ENCODE data around the gene FRMD5.
A peak's percentile ranks its signal among the peaks of the same experiment; 100 is the strongest.
"Not testable (repeated sequence)": the region's sequence is repeated elsewhere in the genome, so short reads cannot be mapped to it uniquely, and the experiment has no call there.

FRMD5 gene

DNA sequence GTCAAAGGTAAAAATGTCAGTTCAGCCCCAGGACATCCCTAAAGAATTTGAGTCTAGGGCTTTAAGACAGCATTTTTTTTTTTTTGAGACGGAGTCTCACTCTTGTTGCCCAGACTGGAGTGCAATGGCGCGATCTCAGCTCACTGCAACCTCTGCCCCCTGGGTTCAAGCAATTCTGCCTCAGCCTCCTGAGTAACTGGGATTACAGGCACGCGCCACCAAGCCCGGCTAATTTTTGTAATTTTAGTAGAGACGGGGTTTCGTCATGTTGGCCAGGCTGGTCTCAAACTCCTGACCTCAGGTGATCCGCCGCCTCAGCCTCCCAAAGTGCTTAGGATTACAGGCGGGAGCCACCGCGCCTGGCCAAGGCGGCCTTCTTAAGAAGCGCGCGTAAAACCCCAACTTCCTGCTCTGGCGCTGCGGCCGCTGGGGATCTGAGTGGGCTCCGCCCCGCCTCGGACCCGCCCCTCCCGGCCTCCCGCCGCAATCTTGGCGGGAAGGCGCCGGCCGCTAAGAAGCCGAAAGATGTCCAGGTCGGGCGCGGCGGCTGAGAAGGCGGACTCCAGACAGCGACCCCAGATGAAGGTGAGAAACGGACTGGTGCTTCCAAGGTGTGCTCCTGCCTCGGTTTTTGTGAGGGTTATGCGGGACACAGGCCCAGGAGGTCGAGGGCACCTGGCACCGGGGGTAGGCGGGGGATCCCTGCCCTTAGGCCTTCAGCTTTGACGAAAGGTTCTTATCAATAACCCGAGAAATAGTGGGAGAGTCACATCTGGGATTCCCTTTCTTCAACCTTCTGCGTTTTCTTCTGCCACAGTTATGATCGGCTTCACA is 368.3 kb downstream of the FRMD5 start, which contains the start of gene WDR76:
WDR76 (plus strand) TSS at position 495 of the 834 bp plus-strand sequence; CDS start at position 526, 31 bp downstream.
- Mint-ChIP-seq H3K27me3 (ENCODE audit: low read depth) (no peaks in the 10 kb centered on the region), H3K27ac (peak within 1 kb of the TSS; percentile 90), H3K4me3 (peak within 1 kb of the TSS; percentile 90), H3K4me1 (ENCODE audit: low read depth) (peaks cover 33% of the 10 kb centered on the region), H3K36me3 (ENCODE audit: low read depth) (peaks cover 22% of the 10 kb centered on the region), H3K9me3 (no peaks in the 10 kb centered on the region)

DNA sequence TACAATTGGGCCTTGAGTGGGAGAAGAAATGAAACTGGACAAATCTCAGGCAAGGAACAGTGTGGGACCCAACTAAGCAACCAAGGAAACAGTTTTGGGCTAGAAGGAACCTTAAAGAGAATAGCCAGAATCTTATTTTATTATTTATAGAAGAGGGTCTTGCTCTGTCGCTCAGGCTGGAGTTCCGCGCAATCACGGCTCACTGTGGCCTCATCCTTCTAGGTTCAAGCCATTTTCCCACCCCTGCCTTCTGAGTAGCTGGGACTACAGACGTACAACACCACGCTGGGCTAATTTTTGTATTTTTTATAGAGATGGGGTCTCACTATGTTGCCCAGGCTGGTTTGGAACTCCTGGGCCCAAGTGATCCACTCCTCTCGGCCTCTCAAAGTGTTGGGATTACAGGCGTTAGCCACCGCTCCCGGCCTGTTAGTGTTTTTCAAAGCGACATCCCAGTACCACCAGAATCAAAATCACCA is 369.0 kb downstream of the FRMD5 start:
- no peaks in the 10 kb centered on the region for H3K9me3 Mint-ChIP-seq
- peak overlapping the region; percentile 90 for H3K27ac Mint-ChIP-seq
- peaks cover 20% of the 10 kb centered on the region for H3K36me3 Mint-ChIP-seq (ENCODE audit: low read depth)
- peak overlapping the region; percentile 50 for H3K4me3 Mint-ChIP-seq
- no peaks in the 10 kb centered on the region for H3K27me3 Mint-ChIP-seq (ENCODE audit: low read depth)
- H3K4me1 Mint-ChIP-seq (ENCODE audit: low read depth) = peaks cover 36% of the 10 kb centered on the region

DNA sequence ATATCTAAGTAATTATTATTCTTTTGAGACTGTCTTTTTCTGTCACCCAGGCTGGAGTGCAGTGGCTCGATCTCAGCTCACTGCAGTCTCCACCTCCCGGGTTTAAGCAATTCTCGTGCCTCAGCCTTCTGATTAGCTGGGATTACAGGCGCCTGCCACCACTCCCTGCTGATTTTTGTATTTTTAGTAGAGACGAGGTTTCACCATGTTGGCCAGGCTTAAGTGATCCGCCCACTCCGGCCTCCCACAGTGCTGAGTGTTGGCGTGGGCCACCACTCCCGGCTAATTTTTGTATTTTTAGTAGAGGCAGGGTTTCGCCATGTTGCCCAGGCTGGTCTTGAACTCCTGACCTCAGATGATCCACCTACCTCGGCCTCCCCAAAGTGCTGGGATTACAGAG is 369.8 kb downstream of the FRMD5 start:
- H3K36me3 Mint-ChIP-seq (ENCODE audit: low read depth) = peaks cover 20% of the 10 kb centered on the region
- not testable (repeated sequence) for H3K27me3 Mint-ChIP-seq (ENCODE audit: low read depth); H3K9me3 Mint-ChIP-seq
- H3K4me3 Mint-ChIP-seq = peak overlapping the region; percentile 50
- peaks cover 38% of the 10 kb centered on the region for H3K4me1 Mint-ChIP-seq (ENCODE audit: low read depth)
- H3K27ac Mint-ChIP-seq = peak overlapping the region; percentile 90

DNA sequence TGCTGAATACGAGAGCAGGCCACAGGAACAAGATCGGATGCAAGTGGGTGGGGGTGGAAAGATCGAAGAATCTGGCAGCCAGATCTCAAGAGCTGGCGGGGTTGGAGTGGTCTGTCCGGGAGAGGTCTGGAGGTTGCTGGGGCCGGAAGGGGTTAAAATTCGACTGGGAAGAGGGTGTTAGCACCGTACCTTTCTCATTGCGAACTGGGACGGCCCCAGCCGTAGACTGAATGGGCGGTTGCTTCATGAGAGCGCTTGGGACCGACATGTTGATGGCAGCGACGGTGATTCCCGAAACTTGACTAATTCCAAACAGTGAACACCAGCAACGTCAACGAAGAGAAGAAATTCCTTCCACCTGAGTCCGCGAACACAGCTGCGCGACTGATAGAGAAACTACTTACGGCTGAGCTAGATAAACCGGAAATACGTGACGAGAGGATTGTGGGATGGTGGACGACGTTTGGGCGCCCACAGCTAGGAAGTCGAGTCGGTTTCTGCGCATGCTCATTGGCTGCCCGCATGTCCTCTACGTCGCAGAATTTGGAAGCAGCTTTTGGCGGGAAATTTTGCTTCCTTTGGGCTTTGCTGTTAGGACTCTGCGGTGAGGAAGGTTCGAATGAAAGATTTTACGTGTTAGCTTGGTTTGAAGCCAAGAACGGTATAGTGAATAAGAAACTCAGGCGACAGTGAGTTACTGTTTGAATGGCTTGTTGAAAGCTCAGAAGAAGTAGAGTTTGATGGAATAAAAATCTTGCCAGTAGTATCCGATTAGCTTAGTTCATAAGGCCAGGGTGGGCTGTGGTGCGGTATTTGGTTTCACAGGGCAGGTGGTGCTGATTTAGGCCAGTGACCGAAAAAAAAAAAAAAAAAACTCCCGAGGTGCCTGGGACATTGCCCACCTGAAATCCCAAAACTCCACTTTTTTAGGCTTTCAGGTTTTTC is 370.5 kb downstream of the FRMD5 start, which contains the start of gene MFAP1:
MFAP1 (minus strand) TSS at position 389 of the 945 bp plus-strand sequence; CDS start at position 268, 121 bp downstream.
- Mint-ChIP-seq H3K27ac (peak within 1 kb of the TSS; percentile 98), H3K4me3 (peak within 1 kb of the TSS; percentile 98), H3K27me3 (ENCODE audit: low read depth) (no peaks in the 10 kb centered on the region), H3K9me3 (no peaks in the 10 kb centered on the region), H3K36me3 (ENCODE audit: low read depth) (peaks cover 19% of the 10 kb centered on the region), H3K4me1 (ENCODE audit: low read depth) (peaks cover 35% of the 10 kb centered on the region)

DNA sequence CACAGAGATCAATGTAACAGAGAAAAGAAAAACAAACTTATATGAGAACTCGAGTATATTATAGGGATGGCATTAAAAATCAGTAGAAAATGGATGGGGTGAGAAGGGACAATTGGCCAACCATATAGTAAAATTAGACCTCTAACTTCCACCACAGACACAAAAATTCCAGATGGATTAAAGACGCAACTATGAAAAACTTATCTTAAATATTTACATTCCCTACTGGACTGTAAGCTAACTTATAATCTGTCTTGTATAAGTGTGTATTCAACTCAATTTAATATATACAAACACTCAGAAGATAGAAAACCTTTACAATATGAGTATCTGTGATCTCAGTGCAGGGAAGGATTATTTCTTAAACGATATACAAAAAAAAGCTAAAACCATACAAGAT is 373.6 kb downstream of the FRMD5 start:
- peak overlapping the region; percentile 60 for H3K27ac Mint-ChIP-seq
- H3K36me3 Mint-ChIP-seq (ENCODE audit: low read depth) = peaks cover 20% of the 10 kb centered on the region
- no peaks in the 10 kb centered on the region for H3K27me3 Mint-ChIP-seq (ENCODE audit: low read depth)
- H3K9me3 Mint-ChIP-seq = no peaks in the 10 kb centered on the region
- peak overlapping the region; percentile 52 for H3K4me3 Mint-ChIP-seq
- peaks cover 30% of the 10 kb centered on the region for H3K4me1 Mint-ChIP-seq (ENCODE audit: low read depth)

All from T-helper 1 cell treated with Interleukin-12 subunit alpha and Interleukin-12 subunit beta and Interleukin-4 antibody, amounts not matched to agents 30 μg/mL and 1 μg/mL, for 36 hours (primary cell).